Karpas-422 (cell line): ENCODE measurements around the gene TENT4A. TPM values are rescaled to one million over a fixed set of nuclear protein-coding genes. Genes with fewer than 3 reads are reported as not detected.

Experiments
- DNase-seq: peaks from one replicate; pipeline ENCODE4 v3.0.0-alpha.2; 2015
- H2AFZ ChIP-seq: fragments of 200-600 bp; sonication (generic); 2 replicates; pipeline ENCODE4 v1.6.1; 2014; ENCODE audit warnings: antibody characterized with exemption, low read length, mixed read lengths
- H3K27ac ChIP-seq: fragments of 200-600 bp; sonication (generic); 2 replicates; pipeline ENCODE4 v1.5.1; 2014; ENCODE audit warnings: mild to moderate bottlenecking, low read length, moderate library complexity
- H3K27me3 ChIP-seq: fragments of 200-600 bp; sonication (generic); 2 replicates; pipeline ENCODE4 v1.6.1; 2014; ENCODE audit warnings: low read length, mixed read lengths
- H3K36me3 ChIP-seq: fragments of 200-600 bp; sonication (generic); 2 replicates; pipeline ENCODE4 v1.6.1; 2014; ENCODE audit warnings: low read length, mixed read lengths; ENCODE audit not compliant: insufficient read depth
- H3K4me1 ChIP-seq: fragments of 200-600 bp; sonication (generic); 2 replicates; pipeline ENCODE4 v1.6.1; 2014; ENCODE audit warnings: mild to moderate bottlenecking, low read length, mixed read lengths
- H3K4me2 ChIP-seq: fragments of 200-600 bp; sonication (generic); 2 replicates; pipeline ENCODE4 v1.6.1; 2014; ENCODE audit warnings: low read length, low read depth, mild to moderate bottlenecking; ENCODE audit not compliant: poor library complexity, severe bottlenecking
- H3K4me3 ChIP-seq: fragments of 200-600 bp; sonication (generic); 2 replicates; pipeline ENCODE4 v1.5.1; 2014; ENCODE audit warnings: mild to moderate bottlenecking, antibody characterized with exemption, low read length, mixed read lengths
- H3K79me2 ChIP-seq: fragments of 200-600 bp; sonication (generic); 2 replicates; pipeline ENCODE4 v1.6.1; 2014; ENCODE audit warnings: mild to moderate bottlenecking, low read length, mixed read lengths
- H3K9ac ChIP-seq: fragments of 200-600 bp; sonication (generic); 2 replicates; pipeline ENCODE4 v1.6.0; 2014; ENCODE audit warnings: low read length
- H3K9me2 ChIP-seq: fragments of 200-600 bp; sonication (generic), shearing (Covaris generic); replicated peaks from 2 replicates; pipeline ENCODE4 v1.6.0; 2014; ENCODE audit warnings: mild to moderate bottlenecking, low read length, moderate library complexity; ENCODE audit not compliant: insufficient read depth
- H3K9me3 ChIP-seq: fragments of 300-700, 200-600 bp; sonication (generic); 2 replicates; pipeline ENCODE4 v1.6.1; 2014; ENCODE audit warnings: low read length, mixed read lengths
- H4K20me1 ChIP-seq: fragments of 200-600 bp; sonication (generic); 2 replicates; pipeline ENCODE4 v1.6.1; 2014; ENCODE audit warnings: mild to moderate bottlenecking, antibody characterized with exemption, low read length, low read depth; ENCODE audit not compliant: insufficient read depth
- total RNA-seq: library from RNA; depleted of rRNA; stranded (reverse); fragments of >200 nt; shearing (Covaris generic); gene quantifications from 2 replicates; pipeline ENCODE4 v1.2.3, GENCODE V29; 2014; ENCODE audit warnings: low replicate concordance

Gene TENT4A
- total RNA-seq, 1 experiment from 2014 or later: 45.3 TPM

- Histone ChIP-seq H3K4me2 (peak overlapping the region; percentile 40), H3K4me3 (peak overlapping the region; percentile 34; the same call in 1 of the 2 replicates), H2AFZ (no peak overlapping the region), H3K27me3 (no peaks in the 10 kb centered on the region), H3K9me2 (no peaks in the 10 kb centered on the region), H3K36me3 (no peaks in the 10 kb centered on the region), H3K27ac (peak overlapping the region; percentile 61), H3K4me1 (peaks cover 50% of the 10 kb centered on the region), H3K79me2 (peaks cover 98% of the 10 kb centered on the region), H3K9ac (peak overlapping the region; percentile 42), H4K20me1 (peaks cover 26% of the 10 kb centered on the region; the same call in 1 of the 2 replicates), H3K9me3 (no peaks in the 10 kb centered on the region)
- peak; percentile 59 for DNase-seq
These were observed 15.0 kb downstream of the TENT4A start for GRCh38 chr5:6728011-6728794.

GRCh38 chr5:6728795-6729183 lies 15.6 kb downstream of the TENT4A start:
- peaks cover 29% of the 10 kb centered on the region; the same call in 1 of the 2 replicates for H4K20me1 ChIP-seq
- H3K4me1 ChIP-seq: peaks cover 49% of the 10 kb centered on the region
- peaks cover 98% of the 10 kb centered on the region for H3K79me2 ChIP-seq
- H3K4me2 ChIP-seq: peak overlapping the region; percentile 40
- DNase-seq: no peak
- no peak overlapping the region for H3K4me3 ChIP-seq
- peak overlapping the region; percentile 61 for H3K27ac ChIP-seq
- no peaks in the 10 kb centered on the region for H3K9me3 ChIP-seq
- no peaks in the 10 kb centered on the region for H3K9me2 ChIP-seq
- peak overlapping the region; percentile 23; the same call in 1 of the 2 replicates for H3K9ac ChIP-seq
- H3K27me3 ChIP-seq: no peaks in the 10 kb centered on the region
- no peak overlapping the region for H2AFZ ChIP-seq
- H3K36me3 ChIP-seq: no peaks in the 10 kb centered on the region

GRCh38 chr5:6729386-6730310 lies 16.4 kb downstream of the TENT4A start:
- no peak overlapping the region for H3K4me2 ChIP-seq
- H2AFZ ChIP-seq: no peak overlapping the region
- H3K36me3 ChIP-seq: no peaks in the 10 kb centered on the region
- H3K9me3 ChIP-seq: no peaks in the 10 kb centered on the region
- no peak overlapping the region for H3K27ac ChIP-seq
- no peak overlapping the region for H3K9ac ChIP-seq
- no peaks in the 10 kb centered on the region for H3K9me2 ChIP-seq
- peaks cover 98% of the 10 kb centered on the region for H3K79me2 ChIP-seq
- no peak overlapping the region for H3K4me3 ChIP-seq
- DNase-seq: no peak
- no peaks in the 10 kb centered on the region for H3K27me3 ChIP-seq
- peaks cover 45% of the 10 kb centered on the region for H3K4me1 ChIP-seq
- peaks cover 29% of the 10 kb centered on the region; the same call in 1 of the 2 replicates for H4K20me1 ChIP-seq

GRCh38 chr5:6730407-6730806 lies 17.2 kb downstream of the TENT4A start:
- no peak overlapping the region for H3K4me3 ChIP-seq
- no peaks in the 10 kb centered on the region for H3K9me2 ChIP-seq
- H3K36me3 ChIP-seq: no peaks in the 10 kb centered on the region
- H4K20me1 ChIP-seq: peaks cover 29% of the 10 kb centered on the region; the same call in 1 of the 2 replicates
- H3K79me2 ChIP-seq: peaks cover 100% of the 10 kb centered on the region
- H3K4me2 ChIP-seq: no peak overlapping the region
- no peak overlapping the region for H2AFZ ChIP-seq
- DNase-seq: no peak
- H3K4me1 ChIP-seq: peaks cover 41% of the 10 kb centered on the region
- H3K27me3 ChIP-seq: no peaks in the 10 kb centered on the region
- no peak overlapping the region for H3K9ac ChIP-seq
- H3K9me3 ChIP-seq: no peaks in the 10 kb centered on the region
- no peak overlapping the region for H3K27ac ChIP-seq

- Histone ChIP-seq H3K27me3 (no peaks in the 10 kb centered on the region), H4K20me1 (peaks cover 29% of the 10 kb centered on the region; the same call in 1 of the 2 replicates), H3K4me3 (no peak overlapping the region), H2AFZ (no peak overlapping the region), H3K9me2 (no peaks in the 10 kb centered on the region), H3K27ac (no peak overlapping the region), H3K4me2 (no peak overlapping the region), H3K79me2 (peaks cover 100% of the 10 kb centered on the region), H3K36me3 (no peaks in the 10 kb centered on the region), H3K9ac (no peak overlapping the region), H3K9me3 (no peaks in the 10 kb centered on the region), H3K4me1 (peaks cover 37% of the 10 kb centered on the region)
- no peak for DNase-seq
These were observed 17.6 kb downstream of the TENT4A start for GRCh38 chr5:6730807-6731206.

GRCh38 chr5:6731465-6732237 lies 18.4 kb downstream of the TENT4A start:
- Histone ChIP-seq H4K20me1 (peaks cover 24% of the 10 kb centered on the region; the same call in 1 of the 2 replicates), H2AFZ (no peak overlapping the region), H3K4me3 (no peak overlapping the region), H3K4me1 (peaks cover 28% of the 10 kb centered on the region), H3K9ac (no peak overlapping the region), H3K4me2 (no peak overlapping the region), H3K27ac (no peak overlapping the region), H3K79me2 (peaks cover 100% of the 10 kb centered on the region), H3K9me3 (no peaks in the 10 kb centered on the region), H3K27me3 (no peaks in the 10 kb centered on the region), H3K9me2 (no peaks in the 10 kb centered on the region), H3K36me3 (no peaks in the 10 kb centered on the region)
- no peak for DNase-seq

- no peak overlapping the region for H3K4me3 ChIP-seq
- no peak overlapping the region for H3K27ac ChIP-seq
- no peak overlapping the region for H2AFZ ChIP-seq
- H3K9ac ChIP-seq: no peak overlapping the region
- DNase-seq: no peak
- H3K36me3 ChIP-seq: peaks cover 8% of the 10 kb centered on the region; the same call in 1 of the 2 replicates
- H3K79me2 ChIP-seq: peaks cover 100% of the 10 kb centered on the region
- no peaks in the 10 kb centered on the region for H3K9me2 ChIP-seq
- H3K4me2 ChIP-seq: no peak overlapping the region
- no peaks in the 10 kb centered on the region for H3K27me3 ChIP-seq
- peaks cover 16% of the 10 kb centered on the region for H3K4me1 ChIP-seq
- H4K20me1 ChIP-seq: peaks cover 16% of the 10 kb centered on the region; the same call in 1 of the 2 replicates
- no peaks in the 10 kb centered on the region for H3K9me3 ChIP-seq
These were observed 19.6 kb downstream of the TENT4A start for GRCh38 chr5:6732634-6733410.
